ENCODE measurements around the gene CDIP1. TPM values are rescaled to one million over a fixed set of nuclear protein-coding genes. Genes with fewer than 3 reads are reported as not detected.

CDIP1 gene
- total RNA-seq, 4 donors from 2014 or later: 23.8 to 34.2 (median 25.4) TPM

DNA sequence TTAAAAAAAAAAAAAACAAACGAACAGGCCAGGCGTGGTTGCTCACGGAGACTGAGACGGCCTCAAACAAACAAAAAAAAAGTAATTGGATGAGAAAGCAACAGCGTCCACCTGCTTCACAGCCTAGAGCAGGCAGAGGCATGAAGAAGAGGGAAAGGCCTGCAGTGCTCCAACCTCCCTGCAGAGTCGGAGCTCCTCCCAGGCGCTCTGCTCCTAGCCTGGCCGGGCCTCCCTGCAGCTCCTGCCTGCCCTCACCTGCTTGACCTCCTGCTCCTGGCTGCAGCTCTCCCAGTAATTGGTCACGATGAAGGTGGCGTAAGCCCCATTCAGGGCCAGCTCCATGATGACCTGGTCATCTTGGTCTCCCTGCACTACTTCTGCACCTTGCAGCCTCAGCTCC, 69.6 kb downstream of the CDIP1 start:
- DNase-seq (no peak), ATAC-seq (no peak)
- Histone ChIP-seq H3K9me3 (no peaks in the 10 kb centered on the region), H3K27me3 (peaks cover 0 to 5% (median 4%) of the 10 kb centered on the region in 3 donors), H3K36me3 (no peaks in the 10 kb centered on the region), H3K4me1 (peaks cover 0 to under 1% of the 10 kb centered on the region in 2 donors), H3K27ac (no peak overlapping the region), H3K4me3 (no peak overlapping the region)
- TF ChIP-seq, protein P1, sequence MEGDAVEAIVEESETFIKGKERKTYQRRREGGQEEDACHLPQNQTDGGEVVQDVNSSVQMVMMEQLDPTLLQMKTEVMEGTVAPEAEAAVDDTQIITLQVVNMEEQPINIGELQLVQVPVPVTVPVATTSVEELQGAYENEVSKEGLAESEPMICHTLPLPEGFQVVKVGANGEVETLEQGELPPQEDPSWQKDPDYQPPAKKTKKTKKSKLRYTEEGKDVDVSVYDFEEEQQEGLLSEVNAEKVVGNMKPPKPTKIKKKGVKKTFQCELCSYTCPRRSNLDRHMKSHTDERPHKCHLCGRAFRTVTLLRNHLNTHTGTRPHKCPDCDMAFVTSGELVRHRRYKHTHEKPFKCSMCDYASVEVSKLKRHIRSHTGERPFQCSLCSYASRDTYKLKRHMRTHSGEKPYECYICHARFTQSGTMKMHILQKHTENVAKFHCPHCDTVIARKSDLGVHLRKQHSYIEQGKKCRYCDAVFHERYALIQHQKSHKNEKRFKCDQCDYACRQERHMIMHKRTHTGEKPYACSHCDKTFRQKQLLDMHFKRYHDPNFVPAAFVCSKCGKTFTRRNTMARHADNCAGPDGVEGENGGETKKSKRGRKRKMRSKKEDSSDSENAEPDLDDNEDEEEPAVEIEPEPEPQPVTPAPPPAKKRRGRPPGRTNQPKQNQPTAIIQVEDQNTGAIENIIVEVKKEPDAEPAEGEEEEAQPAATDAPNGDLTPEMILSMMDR (IDR thresholded peaks at IDR 0.05 in 4 of 5, conservative IDR thresholded peaks at IDR 0.05 in 1 of 5): no peak
- TF ChIP-seq POLR2A (IDR thresholded peaks at IDR 0.05): no peak
- intact Hi-C loops (cut with DNase I; ENCODE audit: low total_unique reads): no loop called here
- in situ Hi-C loops (cut with MboI; ENCODE audit: low sequenced_read_pairs in 4 of 4): no loop called here

DNA sequence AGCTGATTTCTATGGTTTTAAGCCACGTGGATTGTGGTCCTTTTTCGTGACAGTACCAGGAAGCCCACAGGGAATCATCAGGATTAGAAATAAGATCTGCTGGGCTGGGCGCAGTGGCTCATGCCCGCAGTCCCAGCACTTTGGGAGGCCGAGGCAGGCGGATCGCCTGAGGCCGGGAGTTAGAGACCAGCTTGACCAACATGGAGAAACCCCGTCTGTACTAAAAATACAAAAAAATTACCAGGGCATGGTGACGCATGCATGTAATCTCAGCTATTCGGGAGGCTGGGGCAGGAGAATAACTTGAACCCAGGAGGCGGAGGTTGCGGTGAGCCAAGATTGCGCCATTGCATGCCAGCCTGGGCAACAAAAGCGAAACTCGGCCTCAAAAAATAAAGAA, 70.7 kb downstream of the CDIP1 start:
- Histone ChIP-seq H3K27me3 (no peaks in the 10 kb centered on the region), H3K36me3 (no peaks in the 10 kb centered on the region), H3K4me3 (no peak overlapping the region), H3K4me1 (no peaks in the 10 kb centered on the region), H3K9me3 (no peaks in the 10 kb centered on the region), H3K27ac (no peak overlapping the region)
- no peak for TF ChIP-seq POLR2A (IDR thresholded peaks at IDR 0.05)
- TF ChIP-seq, protein P1 (IDR thresholded peaks at IDR 0.05 in 4 of 5, conservative IDR thresholded peaks at IDR 0.05 in 1 of 5): no peak
- intact Hi-C loops (cut with DNase I; ENCODE audit: low total_unique reads): no loop called here
- DNase-seq (no peak), ATAC-seq (no peak)
- in situ Hi-C loops (cut with MboI; ENCODE audit: low sequenced_read_pairs in 4 of 4): no loop called here

DNA sequence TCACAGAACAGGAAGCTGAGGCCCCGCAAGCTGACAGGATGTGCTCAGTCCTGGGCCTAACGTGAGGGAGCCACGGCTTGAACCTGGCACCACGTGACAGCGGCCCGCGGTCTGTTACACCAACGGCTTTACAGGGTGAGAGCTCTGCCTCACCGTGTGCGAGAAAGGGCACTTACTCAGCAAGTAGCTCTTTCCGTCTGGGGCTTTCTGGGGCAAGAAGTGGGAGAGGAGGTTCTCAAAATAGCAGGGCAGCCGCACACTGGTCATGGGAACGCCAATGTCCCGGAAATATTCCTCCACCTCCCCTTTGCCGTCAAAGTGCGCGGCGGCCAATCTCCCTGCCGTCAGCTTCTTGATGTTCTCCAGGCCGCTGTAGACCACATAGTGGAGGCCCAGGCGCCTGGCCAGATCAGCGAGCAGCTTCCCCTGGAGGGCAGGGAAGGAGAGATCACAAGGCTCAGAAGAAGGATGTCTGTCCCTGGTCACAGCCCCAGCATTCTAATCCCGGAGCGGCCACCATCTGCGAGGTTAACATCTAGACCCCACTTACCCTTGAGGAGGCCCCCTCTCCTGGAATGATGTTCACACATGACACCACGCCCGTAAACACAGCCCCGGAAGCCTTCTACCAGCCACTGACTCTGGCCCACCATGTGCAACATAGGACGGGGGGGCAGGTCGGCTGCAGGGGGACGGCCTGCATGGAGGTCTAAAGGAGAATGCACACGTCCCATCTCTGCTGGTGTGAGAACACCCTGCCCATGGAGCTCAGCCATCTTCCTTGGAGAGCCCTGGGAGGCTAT, 72.4 kb downstream of the CDIP1 start:
- Histone ChIP-seq H3K4me3 (no peak overlapping the region), H3K9me3 (no peaks in the 10 kb centered on the region), H3K4me1 (no peaks in the 10 kb centered on the region), H3K36me3 (no peaks in the 10 kb centered on the region), H3K27ac (no peak overlapping the region), H3K27me3 (no peaks in the 10 kb centered on the region)
- in situ Hi-C loops (cut with MboI; ENCODE audit: low sequenced_read_pairs in 4 of 4) (no loop called here), intact Hi-C loops (cut with DNase I; ENCODE audit: low total_unique reads) (no loop called here)
- TF ChIP-seq, protein P1 (IDR thresholded peaks at IDR 0.05 in 4 of 5, conservative IDR thresholded peaks at IDR 0.05 in 1 of 5): no peak
- TF ChIP-seq POLR2A (IDR thresholded peaks at IDR 0.05): no peak
- no peak for ATAC-seq
- DNase-seq: no peak

DNA sequence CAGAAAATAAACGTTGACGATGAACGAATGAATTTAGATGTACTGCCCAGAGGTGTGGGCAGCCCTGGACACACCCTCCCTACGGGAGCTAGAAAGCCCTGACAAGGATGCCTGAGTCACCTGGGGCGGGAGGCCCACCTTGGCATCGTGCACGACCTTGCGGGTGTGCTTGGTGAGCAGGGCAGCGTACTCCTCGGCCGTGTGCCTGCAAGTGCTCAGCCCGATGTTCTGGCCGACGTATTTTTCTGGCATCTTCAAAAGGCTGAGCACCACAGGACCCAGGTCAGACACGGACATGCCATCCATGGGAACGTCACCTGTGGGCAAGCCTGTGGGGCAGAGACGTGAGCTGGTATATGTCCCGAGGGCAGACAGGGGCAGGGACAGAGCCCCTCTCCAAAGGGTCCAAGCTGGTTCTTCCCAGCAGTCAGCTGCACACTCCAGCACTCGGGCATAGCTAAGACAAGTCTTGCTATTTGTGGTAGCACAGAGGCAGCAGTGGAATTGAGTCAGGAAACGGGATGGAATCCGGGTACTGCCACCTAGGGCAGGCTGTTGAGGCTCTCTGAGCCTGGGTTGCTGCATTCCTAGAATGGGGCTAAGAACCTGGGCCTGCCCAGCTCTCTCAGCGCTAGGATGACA, 74.9 kb downstream of the CDIP1 start:
- in situ Hi-C loops (cut with MboI; ENCODE audit: low sequenced_read_pairs in 4 of 4): no loop called here
- Histone ChIP-seq H3K27ac (no peak overlapping the region), H3K9me3 (no peaks in the 10 kb centered on the region), H3K4me1 (no peaks in the 10 kb centered on the region), H3K4me3 (no peak overlapping the region), H3K36me3 (peaks cover 0 to 1% of the 10 kb centered on the region in 2 donors), H3K27me3 (no peaks in the 10 kb centered on the region)
- TF ChIP-seq, protein P1 (IDR thresholded peaks at IDR 0.05 in 4 of 5, conservative IDR thresholded peaks at IDR 0.05 in 1 of 5): no peak
- TF ChIP-seq POLR2A (IDR thresholded peaks at IDR 0.05): no peak
- ATAC-seq (no peak), DNase-seq (no peak)
- intact Hi-C loops (cut with DNase I; ENCODE audit: low total_unique reads): no loop called here
